Uterus (tissue), 2 donors: ENCODE measurements around the gene EVL.

Experiments used
- POLR2A ChIP-seq, 2 donors: fragments of 450-650 bp; IDR thresholded peaks; one replicate each; pipeline ENCODE4 v1.6.1; 2016; ENCODE audit warnings: antibody characterized with exemption in 2 of 2, mild to moderate bottlenecking in 1 of 2, moderate library complexity in 1 of 2
- TF ChIP-seq, protein P1 (sequence below), 4 experiments: fragments of 200-600 bp in 2 of 4; fragments of 450-650 bp in 2 of 4; sonication (generic) in 2 of 4; IDR thresholded peaks; one replicate each; pipeline ENCODE4 v1.5.1; 2016 to 2019; ENCODE audit warnings: antibody characterized with exemption in 4 of 4, mild to moderate bottlenecking in 2 of 4, moderate library complexity in 1 of 4

DNA sequence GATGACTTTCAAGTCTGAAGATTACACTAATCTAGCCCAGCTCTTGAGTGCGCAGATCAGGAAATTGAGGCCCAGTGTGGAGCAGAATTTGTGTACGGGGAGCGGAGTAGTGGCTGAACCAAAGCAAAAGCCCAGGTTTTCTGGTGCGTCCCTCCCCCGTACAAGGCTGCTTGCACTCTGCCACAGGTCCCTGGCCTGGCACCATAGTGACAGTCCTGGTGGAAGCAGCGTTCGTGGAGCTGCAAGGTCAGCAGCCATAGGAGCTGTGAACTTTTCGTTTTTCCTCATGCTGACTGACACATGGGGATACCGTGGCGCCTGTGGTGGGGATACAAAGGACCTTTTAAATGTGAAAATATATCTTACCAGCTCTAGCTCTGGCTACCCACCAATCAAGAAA is 1.7 kb downstream of the EVL start:
- TF ChIP-seq POLR2A (IDR thresholded peaks at IDR 0.05) = no peak
- TF ChIP-seq, protein P1, sequence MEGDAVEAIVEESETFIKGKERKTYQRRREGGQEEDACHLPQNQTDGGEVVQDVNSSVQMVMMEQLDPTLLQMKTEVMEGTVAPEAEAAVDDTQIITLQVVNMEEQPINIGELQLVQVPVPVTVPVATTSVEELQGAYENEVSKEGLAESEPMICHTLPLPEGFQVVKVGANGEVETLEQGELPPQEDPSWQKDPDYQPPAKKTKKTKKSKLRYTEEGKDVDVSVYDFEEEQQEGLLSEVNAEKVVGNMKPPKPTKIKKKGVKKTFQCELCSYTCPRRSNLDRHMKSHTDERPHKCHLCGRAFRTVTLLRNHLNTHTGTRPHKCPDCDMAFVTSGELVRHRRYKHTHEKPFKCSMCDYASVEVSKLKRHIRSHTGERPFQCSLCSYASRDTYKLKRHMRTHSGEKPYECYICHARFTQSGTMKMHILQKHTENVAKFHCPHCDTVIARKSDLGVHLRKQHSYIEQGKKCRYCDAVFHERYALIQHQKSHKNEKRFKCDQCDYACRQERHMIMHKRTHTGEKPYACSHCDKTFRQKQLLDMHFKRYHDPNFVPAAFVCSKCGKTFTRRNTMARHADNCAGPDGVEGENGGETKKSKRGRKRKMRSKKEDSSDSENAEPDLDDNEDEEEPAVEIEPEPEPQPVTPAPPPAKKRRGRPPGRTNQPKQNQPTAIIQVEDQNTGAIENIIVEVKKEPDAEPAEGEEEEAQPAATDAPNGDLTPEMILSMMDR (IDR thresholded peaks at IDR 0.05) = no peak
